HG03354 (cell line): Measurements from ENCODE around the gene LRRC39.

Experiments used
- ATAC-seq: cut with Tn5 transposase; IDR thresholded peaks from one replicate; pipeline ENCODE4 v1.9.1; 2021; ENCODE audit warnings: mild to moderate bottlenecking; ENCODE audit not compliant: unreplicated experiment, poor library complexity, severe bottlenecking

LRRC39 gene

GRCh38 chr1:100152271-100152670 lies 25.8 kb downstream of the LRRC39 start:
- ATAC-seq, result no peak

GRCh38 chr1:100151679-100152078 lies 26.4 kb downstream of the LRRC39 start:
- ATAC-seq, result no peak

- ATAC-seq, result no peak
Observed at GRCh38 chr1:100147875-100148274, 30.2 kb downstream of the LRRC39 start.

- no peak for ATAC-seq
Observed at GRCh38 chr1:100146958-100147357, 31.1 kb downstream of the LRRC39 start.

- ATAC-seq, result no peak
Observed at GRCh38 chr1:100145116-100145515, 32.9 kb downstream of the LRRC39 start.

- no peak for ATAC-seq
Observed at GRCh38 chr1:100142343-100142742, 35.7 kb downstream of the LRRC39 start.

- no peak for ATAC-seq
Observed at GRCh38 chr1:100141192-100141591, 36.9 kb downstream of the LRRC39 start.

- no peak for ATAC-seq
Observed at GRCh38 chr1:100137602-100138001, 40.5 kb downstream of the LRRC39 start.

GRCh38 chr1:100134872-100135271 lies 43.2 kb downstream of the LRRC39 start:
- ATAC-seq, result no peak

- peak; percentile 94 for ATAC-seq
Observed at GRCh38 chr1:100132566-100133477, 45.2 kb downstream of the LRRC39 start, which contains the start of the genes SASS6 and TRMT13. Gene SASS6, minus strand, starts transcription at chr1:100132930. Its CDS starts 116 bp downstream, at chr1:100132814. Gene TRMT13, plus strand, starts transcription at chr1:100133163. Its CDS starts 6 bp downstream, at chr1:100133169.

- ATAC-seq, result no peak
Observed at GRCh38 chr1:100131623-100132022, 46.4 kb downstream of the LRRC39 start.

GRCh38 chr1:100130552-100131077 lies 47.4 kb downstream of the LRRC39 start:
- no peak for ATAC-seq

GRCh38 chr1:100127226-100127625 lies 50.8 kb downstream of the LRRC39 start:
- no peak for ATAC-seq

- no peak for ATAC-seq
Observed at GRCh38 chr1:100122177-100122576, 55.9 kb downstream of the LRRC39 start.

- no peak for ATAC-seq
Observed at GRCh38 chr1:100115524-100115923, 62.5 kb downstream of the LRRC39 start.

GRCh38 chr1:100109554-100110066 lies 68.4 kb downstream of the LRRC39 start:
- ATAC-seq, result no peak

- no peak for ATAC-seq
Observed at GRCh38 chr1:100107696-100108095, 70.4 kb downstream of the LRRC39 start.

- no peak for ATAC-seq
Observed at GRCh38 chr1:100101564-100101963, 76.5 kb downstream of the LRRC39 start.

GRCh38 chr1:100100202-100100601 lies 77.9 kb downstream of the LRRC39 start:
- ATAC-seq, result no peak
